Adipose tissue (tissue), 3 donors: ENCODE data around the gene ARID1B. TPM values are rescaled to one million over a fixed set of nuclear protein-coding genes. Genes with fewer than 3 reads are reported as not detected.

Experiments used
- H3K27ac ChIP-seq: one replicate; pipeline ENCODE4 v1.5.1; 2013; ENCODE audit warnings: low read depth, low read length
- WGBS, 3 donors: extraction: QIAGEN DNeasy Blood & Tissue Kit; methylation state at CpG; one replicate each; pipeline ENCODE4 v1.1.7; 2013; 5-methylcytosine and 5-hydroxymethylcytosine counted together
- polyA plus RNA-seq, 3 donors: library from polyadenylated mRNA; stranded (reverse); fragments of 200-250 nt; gene quantifications; one replicate each; pipeline ENCODE4 v1.2.3, GENCODE V29; 2013
- donor health status: healthy with polysubstance abuse.
- donor health status: Bipolar disorder and iron deficiency.
- donor health status: healthy.

Gene ARID1B
- polyA plus RNA-seq, 3 donors: 14.0 to 29.2 (median 21.9) TPM

DNA sequence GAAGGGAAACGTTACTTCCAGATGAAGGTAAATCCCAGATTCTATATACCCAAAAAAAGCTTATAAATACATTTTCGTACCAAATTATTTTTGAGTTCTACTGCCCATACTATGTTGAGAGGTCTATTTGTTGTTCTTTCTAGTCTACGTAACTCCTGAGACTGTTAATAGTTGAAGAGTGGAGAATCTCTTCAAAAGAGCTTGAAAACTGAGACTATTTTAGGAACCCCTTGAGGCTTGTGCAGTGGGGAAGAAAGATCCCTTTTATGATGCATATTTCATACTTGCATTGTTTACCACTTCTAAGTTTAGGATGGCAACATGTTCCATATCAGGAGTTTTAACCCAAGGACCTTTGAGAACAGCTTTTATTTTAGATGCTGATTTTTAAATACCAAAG, 301.1 kb downstream of the ARID1B start:
- no peak overlapping the region for H3K27ac ChIP-seq
- 81 to 95% (median 88%) methylated on average over 3 of the region's 3 CpGs for WGBS, 3 donors

DNA sequence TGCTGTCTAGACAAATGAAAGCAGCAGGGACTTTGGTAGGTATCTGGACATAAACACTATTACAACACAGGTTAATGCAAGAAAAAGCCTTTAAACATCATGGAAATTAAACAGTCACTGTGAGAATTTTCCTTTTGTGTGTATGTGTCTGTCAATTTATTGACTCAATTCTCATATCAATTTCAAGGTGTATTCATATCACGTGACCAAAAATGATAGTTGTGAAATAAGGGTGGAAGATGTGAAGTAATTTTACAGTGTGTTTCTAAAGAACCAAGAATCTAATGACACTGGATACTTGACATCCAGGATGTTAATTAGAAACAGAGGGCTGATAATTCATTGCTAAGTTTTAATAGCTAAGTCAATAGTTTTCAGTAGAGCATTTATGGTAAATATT, 302.1 kb downstream of the ARID1B start:
- WGBS, 3 donors: 26 to 50% (median 45%) methylated on average over 1 of the region's 1 CpG
- H3K27ac ChIP-seq: no peak overlapping the region

DNA sequence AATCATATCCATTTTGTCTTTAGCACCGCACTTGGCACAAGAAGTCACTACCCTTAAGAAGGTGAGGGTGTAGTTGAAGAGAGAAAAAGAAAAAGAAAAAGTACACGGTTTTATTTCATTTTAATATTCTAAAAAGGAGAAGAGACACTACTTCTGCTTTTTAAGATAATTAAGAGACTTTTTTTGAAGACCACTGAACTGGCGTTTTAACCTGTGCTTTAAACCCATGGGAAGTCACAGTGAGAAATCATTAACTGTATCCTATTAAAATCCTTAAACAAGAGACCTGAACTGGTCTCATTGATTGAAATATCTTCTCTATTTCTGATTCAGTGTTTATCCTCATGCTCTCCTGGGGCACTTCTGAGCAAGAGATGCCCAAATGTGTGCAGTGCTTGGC, 302.6 kb downstream of the ARID1B start:
- WGBS, 3 donors: 70 to 85% (median 77%) methylated on average over 3 of the region's 3 CpGs

DNA sequence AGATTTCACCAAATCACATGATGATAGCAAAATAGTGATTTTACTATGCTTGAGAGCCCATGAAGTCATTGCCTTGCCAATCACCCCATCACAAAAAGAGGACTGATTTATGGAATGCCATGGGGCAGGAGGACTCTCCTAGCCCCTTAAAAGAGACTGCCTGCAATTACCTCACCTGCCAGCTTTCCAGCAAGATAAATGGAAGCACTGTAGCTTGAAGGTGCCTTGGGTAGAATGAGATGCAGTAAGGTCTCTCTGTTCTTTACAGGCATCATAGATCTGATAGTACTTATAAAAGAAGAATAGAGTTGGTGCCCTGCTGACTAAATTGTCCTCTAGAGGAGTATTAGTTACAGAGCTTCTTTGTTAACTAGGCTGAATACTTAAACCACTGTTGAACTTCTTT, 303.8 kb downstream of the ARID1B start:
- no peak overlapping the region for H3K27ac ChIP-seq

More for the DNA sequence above, 302.6 kb downstream of the ARID1B start:
- H3K27ac ChIP-seq: no peak overlapping the region

DNA sequence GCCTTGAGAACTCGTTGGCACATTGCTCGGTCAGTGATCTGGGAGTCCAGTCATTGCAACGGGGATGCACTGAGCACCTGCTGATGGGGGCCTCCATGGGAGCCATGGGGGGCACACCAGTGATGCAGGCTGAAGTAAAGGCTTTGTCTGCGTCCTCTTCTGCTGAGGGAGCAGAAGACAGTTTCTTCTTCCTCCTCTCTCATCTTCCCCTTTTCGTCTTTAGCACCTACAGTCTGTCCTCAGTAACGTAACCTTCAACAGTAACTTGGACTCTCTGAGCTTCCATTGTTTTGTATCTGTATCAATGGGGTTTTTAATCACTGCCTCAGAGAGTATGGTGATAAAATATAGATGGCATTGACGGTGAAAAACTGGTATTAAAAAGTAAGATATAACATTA, 306.2 kb downstream of the ARID1B start:
- H3K27ac ChIP-seq: no peak overlapping the region
- 60 to 72% (median 66%) methylated on average over 7 of the region's 7 CpGs for WGBS, 3 donors

DNA sequence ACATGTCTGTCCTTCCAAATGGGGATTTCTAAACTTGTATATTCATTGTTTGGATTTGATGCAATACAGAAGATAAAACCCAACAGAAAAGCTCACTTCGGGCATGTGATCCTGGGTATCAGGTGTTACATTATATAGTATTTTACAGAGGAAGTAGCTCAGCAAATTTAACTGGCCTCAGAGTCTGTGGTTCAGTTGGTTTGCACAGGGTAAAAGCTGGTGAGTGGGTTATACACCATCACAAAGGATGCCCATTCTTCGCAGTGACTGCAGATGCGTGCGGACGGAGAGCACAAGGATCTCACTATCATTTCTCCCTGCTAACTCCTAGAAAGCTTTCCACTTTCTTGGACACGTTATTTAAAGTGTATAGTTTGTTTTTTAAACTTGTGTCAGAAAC, 309.5 kb downstream of the ARID1B start:
- 94 to 98% (median 94%) methylated on average over 6 of the region's 6 CpGs for WGBS, 3 donors
- no peak overlapping the region for H3K27ac ChIP-seq

DNA sequence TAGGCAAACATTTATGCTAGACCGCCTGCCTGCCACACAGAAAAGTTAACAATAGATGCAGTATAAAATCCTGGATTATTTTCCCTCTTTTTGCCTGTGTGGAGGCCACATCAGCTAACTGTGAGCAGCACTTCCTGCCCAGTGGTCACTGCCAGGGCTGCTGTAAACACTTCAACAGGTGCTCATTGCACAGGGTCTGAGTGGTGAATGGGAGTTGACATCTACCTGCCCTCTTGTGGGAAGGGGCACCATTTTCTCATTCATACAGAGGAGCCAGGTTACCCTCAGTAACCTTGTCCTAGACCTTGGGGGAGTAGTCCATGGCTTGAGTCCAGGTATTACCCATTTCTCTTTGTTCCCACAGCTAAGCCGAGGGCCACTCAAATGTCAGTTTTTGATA, 310.8 kb downstream of the ARID1B start:
- H3K27ac ChIP-seq: no peak overlapping the region
- WGBS, 3 donors: 55 to 91% (median 57%) methylated on average over 2 of the region's 2 CpGs

DNA sequence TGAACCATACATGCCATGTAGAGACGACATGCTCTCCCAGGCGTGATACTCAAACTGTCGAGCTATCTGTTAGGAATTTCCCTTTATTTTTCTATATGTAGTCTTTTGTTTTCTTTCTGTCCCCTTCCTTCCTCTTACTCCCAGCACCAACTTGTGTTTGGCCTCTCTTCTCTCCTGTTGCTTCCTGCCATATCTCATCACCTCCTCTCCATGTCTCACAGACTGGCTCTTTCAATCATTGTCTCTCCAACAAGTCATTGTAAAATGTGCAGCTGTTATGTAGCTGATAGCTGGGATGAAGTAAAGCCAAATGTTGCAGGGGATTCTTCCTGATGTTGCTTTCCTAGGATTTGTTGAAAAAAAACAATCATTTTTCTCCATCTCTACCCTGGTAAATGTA, 311.7 kb downstream of the ARID1B start:
- no peak overlapping the region for H3K27ac ChIP-seq
- 78 to 91% (median 81%) methylated on average over 3 of the region's 3 CpGs for WGBS, 3 donors

DNA sequence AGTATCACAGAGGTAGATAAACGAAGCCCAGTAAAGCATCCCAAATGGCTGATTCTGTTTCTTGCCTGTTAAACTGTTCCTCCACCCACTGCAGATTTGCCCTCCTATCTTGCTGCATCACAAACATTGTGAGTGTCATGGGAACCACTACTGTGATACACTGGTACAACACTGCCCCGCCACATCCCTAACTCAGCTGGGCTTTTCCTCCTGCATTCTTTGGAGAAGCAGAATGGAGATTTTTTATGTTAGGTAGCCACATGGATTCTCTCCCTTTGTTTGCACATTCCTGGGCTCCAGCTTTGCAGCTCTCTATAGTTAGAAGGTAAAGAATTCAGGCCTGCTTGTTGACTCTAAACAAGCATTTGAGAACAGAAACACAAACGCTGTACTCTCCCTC, 312.1 kb downstream of the ARID1B start:
- no peak overlapping the region for H3K27ac ChIP-seq
- WGBS, 3 donors: 75 to 84% (median 79%) methylated on average over 3 of the region's 3 CpGs

DNA sequence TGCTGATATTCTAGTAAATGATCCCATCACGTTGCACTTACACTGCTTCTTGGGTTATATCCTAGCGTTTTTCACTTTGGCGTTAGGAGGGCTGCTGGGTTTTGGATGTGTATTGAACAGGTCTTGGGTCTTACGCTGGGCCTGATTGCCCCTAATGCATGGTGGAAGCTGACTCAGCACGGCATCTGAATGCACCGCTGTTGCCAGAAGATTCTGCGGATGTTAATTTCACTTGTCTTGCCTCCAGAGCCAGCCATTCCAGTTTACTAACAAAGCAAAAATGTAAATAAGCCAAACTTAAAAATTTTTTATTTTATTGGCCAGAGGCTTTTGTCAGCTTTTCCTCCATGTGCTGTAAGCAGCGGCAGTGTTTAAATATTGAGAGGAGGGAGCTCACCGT, 312.7 kb downstream of the ARID1B start:
- WGBS, 3 donors: 78 to 83% (median 82%) methylated on average over 9 of the region's 9 CpGs
- no peak overlapping the region for H3K27ac ChIP-seq

DNA sequence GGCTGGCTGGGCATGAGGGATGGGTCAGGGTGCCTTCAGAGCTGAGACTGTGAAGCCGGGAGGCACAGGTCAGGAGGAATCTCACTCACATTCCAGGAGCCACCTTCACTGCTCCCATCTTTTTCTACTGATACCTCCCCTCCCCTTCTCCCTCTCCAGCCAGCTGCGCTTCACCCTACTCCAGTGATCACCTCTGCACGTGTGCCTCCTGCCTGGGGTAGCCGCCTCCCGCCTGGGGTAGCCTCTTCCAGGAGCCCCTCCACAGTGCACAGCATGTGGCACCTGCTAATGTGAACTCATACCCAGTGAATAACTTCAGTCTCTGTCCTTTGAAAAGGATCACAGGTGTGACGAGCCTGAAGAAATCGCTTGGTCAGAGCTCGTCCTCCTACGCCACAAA, 313.6 kb downstream of the ARID1B start:
- H3K27ac ChIP-seq: no peak overlapping the region
- 94 to 99% (median 96%) methylated on average over 9 of the region's 9 CpGs for WGBS, 3 donors

DNA sequence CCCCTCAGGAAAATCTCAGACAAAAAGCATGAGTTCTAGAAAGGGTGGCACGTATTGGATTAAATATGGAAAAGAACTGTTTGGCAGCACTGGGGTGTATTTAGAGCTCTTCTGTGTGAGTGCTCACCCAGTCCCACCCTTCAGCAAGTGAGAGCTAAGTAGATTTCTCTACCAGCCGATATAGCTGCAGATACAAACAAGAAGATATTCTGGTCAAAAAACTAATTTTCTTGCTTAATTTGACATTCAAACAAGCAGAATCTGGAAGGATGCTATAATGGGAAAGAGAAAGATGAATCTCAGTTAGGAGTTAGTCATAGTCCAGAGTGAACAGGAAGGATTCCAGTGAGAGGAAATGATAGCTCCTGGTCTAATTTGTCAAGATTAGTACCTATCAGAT, 314.1 kb downstream of the ARID1B start:
- no peak overlapping the region for H3K27ac ChIP-seq
- WGBS, 3 donors: 84 to 94% (median 93%) methylated on average over 2 of the region's 2 CpGs

DNA sequence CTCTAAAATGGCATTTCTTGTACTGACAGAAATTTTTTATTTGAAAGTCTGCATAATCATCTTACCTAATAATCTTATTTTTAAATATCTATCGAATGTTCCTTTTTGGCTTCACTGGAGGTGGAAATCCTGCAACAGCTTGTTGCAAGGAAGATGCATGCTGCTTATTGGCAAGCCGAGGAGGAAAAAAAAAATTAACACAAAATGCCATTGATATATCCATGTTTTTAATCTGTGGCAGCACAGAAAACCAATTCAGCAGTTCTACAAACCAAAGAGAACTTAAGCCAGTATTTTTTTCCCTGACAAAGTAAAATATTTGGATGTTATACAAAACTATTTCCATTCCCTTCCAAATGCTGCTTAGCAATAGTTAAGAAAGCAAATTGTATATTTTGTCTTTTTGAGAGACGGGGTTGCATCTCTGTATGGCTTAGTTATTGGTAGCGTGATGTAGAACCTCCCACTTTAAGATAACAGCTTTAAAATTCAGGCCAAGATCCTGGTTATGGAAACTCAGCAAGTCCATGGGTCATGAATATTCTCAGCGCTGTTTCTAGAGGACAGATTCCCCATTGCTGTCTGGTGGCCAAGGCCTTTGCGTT, 314.8 kb downstream of the ARID1B start:
- H3K27ac ChIP-seq: no peak overlapping the region

DNA sequence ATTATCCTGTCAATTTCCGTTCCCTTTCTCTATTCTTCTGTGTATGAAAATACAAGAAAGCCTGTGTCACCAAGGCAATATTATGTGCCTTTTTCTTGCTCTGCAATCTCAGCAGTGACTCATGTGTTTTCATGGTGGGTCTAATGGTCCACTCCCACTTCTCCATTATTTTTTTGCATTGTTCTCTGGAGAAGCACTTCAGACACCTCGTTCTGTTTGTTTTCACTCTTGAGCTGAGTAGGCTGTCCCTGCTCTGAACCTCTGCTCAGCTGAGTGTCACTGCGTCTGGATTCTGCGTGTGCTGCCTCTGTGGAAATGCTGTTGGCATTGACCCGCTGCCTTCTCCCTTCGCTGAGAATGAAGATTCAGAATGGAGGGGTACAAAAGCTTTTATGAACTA, 315.6 kb downstream of the ARID1B start:
- 80 to 90% (median 85%) methylated on average over 6 of the region's 6 CpGs for WGBS, 3 donors
- no peak overlapping the region for H3K27ac ChIP-seq

More for the DNA sequence above, 314.8 kb downstream of the ARID1B start:
- WGBS, 3 donors: 72 to 81% (median 80%) methylated on average over 6 of the region's 6 CpGs

DNA sequence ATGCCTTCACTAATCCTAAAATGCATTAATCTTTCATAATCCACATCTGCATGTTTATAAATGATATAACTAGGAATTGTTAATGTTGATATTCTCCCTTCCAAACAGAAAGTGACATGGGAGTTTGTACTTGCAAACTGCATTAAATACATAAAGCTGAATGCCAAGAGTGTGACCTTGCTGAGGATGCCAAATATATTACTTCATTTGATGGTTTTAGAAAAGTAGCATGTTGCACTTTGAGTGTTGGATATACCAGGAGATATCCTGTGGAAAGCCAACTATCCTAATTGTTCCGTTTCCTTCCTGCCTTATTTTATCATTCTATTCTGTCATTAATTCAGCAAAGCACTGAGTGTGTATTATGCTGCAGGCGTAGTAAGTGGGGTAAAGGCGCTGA, 316.4 kb downstream of the ARID1B start:
- H3K27ac ChIP-seq: no peak overlapping the region
- WGBS, 3 donors: 76 to 93% (median 89%) methylated on average over 3 of the region's 3 CpGs

DNA sequence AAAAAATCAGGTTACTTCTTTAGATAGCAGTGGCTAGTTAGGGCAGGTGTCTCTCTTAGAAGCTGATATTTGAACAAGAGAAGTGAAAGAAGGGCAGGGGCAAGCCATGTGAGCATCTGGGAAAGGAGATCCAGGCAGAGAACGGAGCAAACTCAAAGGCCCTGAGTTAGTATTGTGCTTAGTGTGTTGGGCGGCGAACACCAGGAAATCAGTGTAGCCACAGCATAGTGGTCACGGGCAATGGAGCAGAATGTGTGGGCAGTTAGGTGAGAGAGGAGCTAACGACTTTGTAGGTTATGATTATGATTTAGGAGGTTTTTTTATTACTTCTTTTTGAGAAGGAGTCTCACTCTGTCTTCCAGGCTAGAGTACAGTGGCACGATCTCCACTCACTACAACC, 316.9 kb downstream of the ARID1B start:
- WGBS, 3 donors: 91 to 94% (median 93%) methylated on average over 6 of the region's 6 CpGs
- no peak overlapping the region for H3K27ac ChIP-seq

DNA sequence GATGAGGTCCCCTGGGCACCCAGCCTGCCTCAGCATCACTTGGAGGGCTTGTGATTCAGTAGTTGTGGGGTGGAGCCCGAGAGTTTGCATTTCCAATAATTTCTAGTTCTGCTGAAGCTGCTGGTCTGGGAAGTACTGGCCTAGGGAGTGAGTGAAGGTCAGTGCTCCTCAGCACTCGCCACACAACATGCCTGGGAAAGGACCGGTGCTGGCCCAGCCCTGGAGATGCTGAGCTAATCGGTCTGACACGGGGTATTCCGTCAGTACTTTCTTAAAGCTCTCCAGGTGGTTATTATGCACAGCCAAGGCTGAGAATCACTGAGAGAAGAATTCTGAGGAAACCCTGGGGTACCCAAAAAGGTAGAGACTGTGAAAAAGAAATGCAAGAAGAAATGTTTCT, 317.9 kb downstream of the ARID1B start:
- 73 to 86% (median 83%) methylated on average over 6 of the region's 6 CpGs for WGBS, 3 donors

DNA sequence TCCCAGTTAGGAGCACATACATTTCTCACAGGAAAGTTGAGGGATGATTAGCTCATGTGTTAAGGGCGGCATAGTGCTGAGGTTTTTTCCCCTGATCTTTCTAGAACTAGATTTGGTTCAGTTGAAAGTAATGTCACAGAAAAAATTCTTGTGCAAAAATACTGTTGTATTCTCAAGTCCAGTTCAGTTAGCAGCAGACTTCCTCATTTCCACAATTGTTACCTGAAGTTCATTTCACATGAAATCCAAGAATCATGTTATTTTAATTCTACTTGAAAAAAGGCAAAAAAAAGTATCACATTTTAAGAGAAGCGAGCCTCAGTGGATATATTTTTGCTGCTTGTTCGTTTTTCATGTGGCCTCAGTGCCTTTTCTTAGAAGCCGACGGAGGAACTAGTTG, 318.4 kb downstream of the ARID1B start:
- H3K27ac ChIP-seq: no peak overlapping the region
- 93 to 95% (median 94%) methylated on average over 5 of the region's 5 CpGs for WGBS, 3 donors

More for the DNA sequence above, 317.9 kb downstream of the ARID1B start:
- no peak overlapping the region for H3K27ac ChIP-seq

DNA sequence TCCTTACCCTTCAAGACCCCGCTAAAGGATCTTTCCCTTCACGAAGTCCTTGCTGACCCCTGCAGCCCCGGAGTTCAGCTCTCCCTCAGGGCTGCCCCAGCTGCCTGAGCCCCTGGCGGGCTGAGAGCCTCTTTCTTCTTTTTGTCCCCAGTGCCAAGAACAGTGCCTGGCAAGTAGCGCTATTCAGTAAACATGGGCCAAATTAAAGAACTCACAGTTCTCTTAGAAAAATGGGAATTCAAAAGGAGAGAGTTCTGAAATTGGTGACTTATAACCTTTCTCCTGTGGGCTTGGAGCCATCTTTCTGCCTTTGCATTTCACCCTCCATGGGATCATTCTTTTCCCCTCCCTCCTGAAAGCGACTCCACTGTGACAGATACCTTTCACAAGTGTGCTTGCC, 318.9 kb downstream of the ARID1B start:
- WGBS, 3 donors: 44 to 93% (median 83%) methylated on average over 6 of the region's 6 CpGs
- H3K27ac ChIP-seq: no peak overlapping the region

DNA sequence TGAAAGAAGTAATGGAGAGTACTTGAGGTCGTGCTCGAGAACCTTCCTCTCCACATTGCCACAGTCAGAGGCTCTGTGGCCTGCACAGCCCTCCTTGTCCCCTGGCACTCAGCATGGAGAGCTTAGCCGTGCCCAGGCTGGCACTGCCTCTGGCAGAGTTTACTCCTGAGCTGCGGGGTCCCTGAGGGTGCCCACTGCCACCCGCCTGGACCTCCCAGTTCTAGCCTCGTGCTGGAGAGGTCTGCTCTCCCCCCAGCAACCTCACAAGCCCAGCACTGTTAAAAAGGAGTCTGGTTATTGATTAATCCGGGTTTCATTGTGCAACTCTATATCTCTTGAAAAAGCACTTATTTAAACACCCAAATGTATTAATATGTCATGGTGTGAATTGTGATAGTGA, 319.3 kb downstream of the ARID1B start:
- no peak overlapping the region for H3K27ac ChIP-seq
- 33 to 86% (median 81%) methylated on average over 7 of the region's 7 CpGs for WGBS, 3 donors
